Ascending aorta (tissue), 2 donors: Measurements from ENCODE around the gene EPSTI1. TPM values are rescaled to one million over a fixed set of nuclear protein-coding genes. Genes with fewer than 3 reads are reported as not detected.

Experiments
- DNase-seq, 2 donors: peaks; one replicate each; pipeline ENCODE4 v3.0.0-alpha.2; 2019; ENCODE audit warnings: low spot score in 2 of 2
- H3K27ac ChIP-seq, 2 donors: fragments of 200-600 bp; sonication (generic); one replicate each; pipeline ENCODE4 v1.5.1; 2016 to 2017; ENCODE audit warnings: mild to moderate bottlenecking in 1 of 2
- H3K27me3 ChIP-seq: fragments of 200-600 bp; sonication (generic); one replicate; pipeline ENCODE4 v1.5.1; 2017
- H3K36me3 ChIP-seq, 2 donors: fragments of 200-600 bp; sonication (generic); one replicate each; pipeline ENCODE4 v1.5.1; 2016
- H3K4me1 ChIP-seq, 2 donors: fragments of 200-600 bp; sonication (generic); one replicate each; pipeline ENCODE4 v1.5.1; 2016 to 2017; ENCODE audit warnings: mild to moderate bottlenecking in 1 of 2
- H3K4me3 ChIP-seq, 2 donors: fragments of 200-600 bp; sonication (generic); one replicate each; pipeline ENCODE4 v1.5.1; 2016 to 2017; ENCODE audit warnings: mild to moderate bottlenecking in 1 of 2
- H3K9me3 ChIP-seq, 2 donors: fragments of 200-600 bp; sonication (generic); one replicate each; pipeline ENCODE4 v1.5.1; 2016
- CTCF ChIP-seq, 3 experiments: fragments of 200-600 bp in 2 of 3; fragments of 450-650 bp in 1 of 3; sonication (generic) in 2 of 3; IDR thresholded peaks; one replicate each; pipeline ENCODE4 v1.5.1; 2016 to 2019; ENCODE audit warnings: antibody characterized with exemption in 3 of 3, mild to moderate bottlenecking in 1 of 3, moderate library complexity in 1 of 3
- intact Hi-C: fragments of 100-400 bp; cut with DNase I; formaldehyde crosslinking; loops from one replicate; pipeline ENCODE4 v1.15.1; 2023
- total RNA-seq: library from RNA; depleted of rRNA; stranded (reverse); fragments of >200 nt; gene quantifications from one replicate; pipeline ENCODE4 v1.1.0, GENCODE V29; 2016

EPSTI1 gene
- total RNA-seq, 1 donor from 2014 or later: 3.2 TPM

GRCh38 chr13:42859760-42860159 lies 132.3 kb downstream of the EPSTI1 start:
- H3K27me3 ChIP-seq: no peaks in the 10 kb centered on the region
- DNase-seq: no peak
- H3K4me3 ChIP-seq: no peak overlapping the region
- no peaks in the 10 kb centered on the region for H3K9me3 ChIP-seq
- no peak for TF ChIP-seq CTCF (IDR thresholded peaks at IDR 0.05)
- H3K36me3 ChIP-seq: no peaks in the 10 kb centered on the region
- intact Hi-C loops: no loop called here
- H3K4me1 ChIP-seq: no peaks in the 10 kb centered on the region
- H3K27ac ChIP-seq: no peak overlapping the region

GRCh38 chr13:42855410-42855809 lies 136.6 kb downstream of the EPSTI1 start:
- no peak for DNase-seq
- no peak overlapping the region for H3K4me3 ChIP-seq
- H3K4me1 ChIP-seq: no peaks in the 10 kb centered on the region
- no peaks in the 10 kb centered on the region for H3K27me3 ChIP-seq
- no peak for TF ChIP-seq CTCF (IDR thresholded peaks at IDR 0.05)
- no peaks in the 10 kb centered on the region for H3K9me3 ChIP-seq
- H3K27ac ChIP-seq: no peak overlapping the region
- H3K36me3 ChIP-seq: no peaks in the 10 kb centered on the region
- intact Hi-C loops: no loop called here

DNA sequence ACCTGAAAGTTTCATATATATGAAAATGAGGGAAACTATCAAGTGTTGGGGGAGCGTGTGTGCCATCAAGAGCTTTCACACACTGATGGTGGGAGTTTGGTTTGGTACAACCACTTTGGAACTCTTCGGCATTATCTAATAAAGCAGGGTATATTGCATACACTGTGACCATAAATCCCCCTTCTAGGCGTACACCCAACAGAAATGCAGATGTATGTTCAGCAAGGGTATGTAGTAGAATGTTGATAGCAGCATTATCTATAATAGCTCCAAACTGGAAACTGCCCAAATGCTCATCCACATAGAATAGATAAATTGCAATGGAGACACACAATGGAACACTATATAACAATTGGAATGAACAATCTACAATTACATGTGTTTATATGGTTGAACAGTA lies 139.9 kb downstream of the EPSTI1 start:
- H3K36me3 ChIP-seq: no peaks in the 10 kb centered on the region
- intact Hi-C loops: no loop called here
- H3K9me3 ChIP-seq: no peaks in the 10 kb centered on the region
- no peak overlapping the region for H3K27ac ChIP-seq
- no peaks in the 10 kb centered on the region for H3K27me3 ChIP-seq
- no peak for TF ChIP-seq CTCF (IDR thresholded peaks at IDR 0.05)
- no peak for DNase-seq
- H3K4me1 ChIP-seq: no peaks in the 10 kb centered on the region
- no peak overlapping the region for H3K4me3 ChIP-seq

- H3K27me3 ChIP-seq: no peaks in the 10 kb centered on the region
- no peaks in the 10 kb centered on the region for H3K9me3 ChIP-seq
- intact Hi-C loops: no loop called here
- no peaks in the 10 kb centered on the region for H3K4me1 ChIP-seq
- H3K27ac ChIP-seq: no peak overlapping the region
- TF ChIP-seq CTCF (IDR thresholded peaks at IDR 0.05): no peak
- H3K4me3 ChIP-seq: no peak overlapping the region
- no peaks in the 10 kb centered on the region for H3K36me3 ChIP-seq
- no peak for DNase-seq
Observed at GRCh38 chr13:42849200-42849599, 142.8 kb downstream of the EPSTI1 start.

DNA sequence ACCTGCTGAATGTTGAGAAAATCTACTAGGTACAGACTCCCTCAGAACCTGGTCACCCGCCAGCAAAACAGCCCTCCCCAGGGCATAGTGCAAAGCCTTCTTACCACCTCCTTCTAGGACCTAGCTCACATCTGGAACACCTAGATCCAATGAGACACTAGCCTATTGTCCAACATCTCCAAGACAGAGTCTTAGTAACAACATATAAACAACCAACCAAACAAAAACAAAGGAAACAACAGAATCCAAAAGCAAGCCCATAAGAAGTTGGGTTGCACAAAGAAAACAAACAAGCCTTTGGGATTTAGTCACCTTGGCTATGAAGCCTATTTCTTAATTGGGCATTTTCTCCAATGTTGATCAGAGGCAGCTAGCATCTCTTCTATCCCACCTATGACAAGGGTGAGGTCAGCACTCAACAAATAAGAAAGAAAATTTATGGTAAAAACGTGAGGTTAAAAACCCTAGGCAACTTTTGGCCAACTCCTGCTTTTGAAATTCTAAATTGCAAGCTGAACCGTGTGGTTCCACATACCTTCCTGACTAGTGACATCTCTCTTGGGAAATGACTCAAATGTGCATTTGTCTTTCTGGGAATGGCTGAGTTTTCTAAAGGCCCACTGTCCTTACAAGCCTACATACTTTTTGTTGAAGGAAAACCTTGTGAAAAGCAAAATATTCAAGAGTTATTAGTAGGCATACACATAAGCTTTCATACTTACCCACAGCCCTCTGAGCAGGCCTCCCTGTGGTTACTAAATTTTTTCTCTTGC lies 144.0 kb downstream of the EPSTI1 start:
- Histone ChIP-seq H3K27me3 (no peaks in the 10 kb centered on the region), H3K36me3 (no peaks in the 10 kb centered on the region), H3K27ac (no peak overlapping the region), H3K4me3 (no peak overlapping the region), H3K4me1 (no peaks in the 10 kb centered on the region), H3K9me3 (no peaks in the 10 kb centered on the region)
- DNase-seq: no peak
- no peak for TF ChIP-seq CTCF (IDR thresholded peaks at IDR 0.05)
- intact Hi-C loops: no loop called here
